A673 (cell line): Measurements from ENCODE around the gene SMYD3.

Experiments
- EZH2 ChIP-seq: fragments of 200-600 bp; sonication (generic); IDR thresholded peaks from 2 replicates; pipeline ENCODE4 v1.6.1; 2017; ENCODE audit warnings: borderline replicate concordance, low read depth, mild to moderate bottlenecking, mixed read lengths, antibody characterized with exemption, low read length; ENCODE audit not compliant: poor library complexity, severe bottlenecking
- TF ChIP-seq, protein P1 (sequence below): fragments of 300-800, 200-600 bp; sonication (generic); conservative IDR thresholded peaks from 2 replicates; pipeline ENCODE4 v1.5.1; 2017; ENCODE audit warnings: low read depth, mild to moderate bottlenecking, antibody characterized with exemption, low read length, moderate library complexity, mixed read lengths

- no peak for TF ChIP-seq EZH2
- TF ChIP-seq, protein P1, sequence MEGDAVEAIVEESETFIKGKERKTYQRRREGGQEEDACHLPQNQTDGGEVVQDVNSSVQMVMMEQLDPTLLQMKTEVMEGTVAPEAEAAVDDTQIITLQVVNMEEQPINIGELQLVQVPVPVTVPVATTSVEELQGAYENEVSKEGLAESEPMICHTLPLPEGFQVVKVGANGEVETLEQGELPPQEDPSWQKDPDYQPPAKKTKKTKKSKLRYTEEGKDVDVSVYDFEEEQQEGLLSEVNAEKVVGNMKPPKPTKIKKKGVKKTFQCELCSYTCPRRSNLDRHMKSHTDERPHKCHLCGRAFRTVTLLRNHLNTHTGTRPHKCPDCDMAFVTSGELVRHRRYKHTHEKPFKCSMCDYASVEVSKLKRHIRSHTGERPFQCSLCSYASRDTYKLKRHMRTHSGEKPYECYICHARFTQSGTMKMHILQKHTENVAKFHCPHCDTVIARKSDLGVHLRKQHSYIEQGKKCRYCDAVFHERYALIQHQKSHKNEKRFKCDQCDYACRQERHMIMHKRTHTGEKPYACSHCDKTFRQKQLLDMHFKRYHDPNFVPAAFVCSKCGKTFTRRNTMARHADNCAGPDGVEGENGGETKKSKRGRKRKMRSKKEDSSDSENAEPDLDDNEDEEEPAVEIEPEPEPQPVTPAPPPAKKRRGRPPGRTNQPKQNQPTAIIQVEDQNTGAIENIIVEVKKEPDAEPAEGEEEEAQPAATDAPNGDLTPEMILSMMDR: no peak
These were observed 651.0 kb downstream of the SMYD3 start for GRCh38 chr1:245855846-245856730.
